ENCODE measurements around the gene AGPS.

- no peak for TF ChIP-seq ZNF121 (CRISPR knock-in tag; IDR thresholded peaks at IDR 0.05)
- TF ChIP-seq E2F1 (CRISPR knock-in tag; IDR thresholded peaks at IDR 0.05), result no peak
- TF ChIP-seq ZHX1 (CRISPR knock-in tag; IDR thresholded peaks at IDR 0.05; ENCODE audit: low read depth), result no peak
- TF ChIP-seq MAX (IDR thresholded peaks at IDR 0.05), result no peak
- TF ChIP-seq NR3C1 (CRISPR knock-in tag; IDR thresholded peaks at IDR 0.05), result no peak
- TF ChIP-seq BRF2 (CRISPR knock-in tag; IDR thresholded peaks at IDR 0.05), result no peak
- no peak for TF ChIP-seq ZNF674 (CRISPR knock-in tag; IDR thresholded peaks at IDR 0.05; ENCODE audit: low read depth)
- TF ChIP-seq XRCC5 (optimal IDR thresholded peaks at IDR 0.05; ENCODE audit: low read length), result no peak
- TF ChIP-seq HDAC2 (CRISPR knock-in tag; IDR thresholded peaks at IDR 0.05), result no peak
- TF ChIP-seq CTCF (CRISPR knock-in tag; IDR thresholded peaks at IDR 0.05), result no peak
- no peak for TF ChIP-seq FOSL2 (CRISPR knock-in tag; IDR thresholded peaks at IDR 0.05)
Observed at GRCh38 chr2:177575358-177575757, 182.8 kb downstream of the AGPS start.
